ENCODE measurements around the gene SYT15.
A peak's percentile ranks its signal among the peaks of the same experiment; 100 is the strongest.
"Not testable (repeated sequence)": the region's sequence is repeated elsewhere in the genome, so short reads cannot be mapped to it uniquely, and the experiment has no call there.

The SYT15 gene

DNA sequence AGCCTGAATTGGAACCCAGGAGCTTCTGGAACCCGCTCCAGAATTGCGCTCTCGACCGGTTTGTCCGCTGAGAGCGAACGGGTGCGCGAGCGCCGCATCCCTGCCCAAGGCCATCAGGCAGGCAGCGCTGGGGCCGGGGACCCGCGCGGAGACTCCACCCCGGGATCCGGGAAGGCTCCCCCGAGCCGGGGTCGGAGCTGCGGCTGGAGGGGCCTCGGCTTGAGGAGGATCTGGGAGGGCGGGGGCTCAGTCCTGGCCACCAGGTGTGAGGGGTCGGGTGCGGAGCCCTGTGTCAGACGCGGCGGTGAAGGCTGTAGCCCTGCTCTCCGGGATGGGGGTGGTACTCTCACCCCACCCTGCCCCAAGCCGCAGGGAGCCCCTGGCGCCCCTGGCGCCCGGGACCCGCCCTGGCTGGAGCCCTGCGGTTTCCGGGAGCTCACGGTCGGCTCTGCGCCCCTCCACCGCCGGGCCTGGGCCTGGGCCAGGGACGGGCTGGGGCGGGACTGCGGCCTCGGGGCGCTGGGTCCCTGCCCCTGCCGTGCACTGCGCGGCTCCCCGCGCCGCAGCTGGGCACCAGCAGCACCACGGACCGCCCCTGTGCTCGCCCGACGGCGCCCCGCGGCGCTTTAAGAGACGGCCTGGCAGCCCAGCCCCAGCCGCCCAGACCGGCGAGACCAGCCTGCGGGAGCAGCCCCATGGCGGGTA lies at the start of gene SYT15:
Gene SYT15, plus strand, starts transcription at position 655 of the 705 bp plus-strand sequence. Its CDS starts 41 bp downstream, at position 696.
- not testable (repeated sequence) for DNase-seq (ENCODE audit: low read depth); H3K4me3 ChIP-seq (ENCODE audit: control insufficient read depth, low read depth, low read length)

DNA sequence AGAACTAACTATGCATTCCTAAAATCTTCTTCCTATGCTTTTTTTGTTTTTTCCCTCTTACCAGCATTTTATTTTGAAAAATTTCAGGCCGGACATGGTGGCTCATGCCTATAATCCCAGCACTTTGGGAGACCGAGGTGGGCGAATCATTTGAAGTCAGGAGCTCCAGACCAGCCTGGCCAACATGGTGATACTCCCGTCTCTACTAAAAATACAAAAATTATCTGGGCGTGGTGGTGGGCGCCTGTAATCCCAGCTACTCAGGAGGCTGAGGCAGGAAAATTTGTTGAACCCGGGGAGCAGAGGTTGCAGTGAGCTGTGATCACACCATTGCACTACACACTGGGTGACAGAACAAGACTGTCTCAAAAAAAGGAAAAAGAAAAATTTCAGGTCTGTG lies 49.2 kb upstream of the SYT15 start:
- H3K4me3 ChIP-seq (ENCODE audit: control insufficient read depth, low read depth, low read length); DNase-seq (ENCODE audit: low read depth): not testable (repeated sequence)

DNA sequence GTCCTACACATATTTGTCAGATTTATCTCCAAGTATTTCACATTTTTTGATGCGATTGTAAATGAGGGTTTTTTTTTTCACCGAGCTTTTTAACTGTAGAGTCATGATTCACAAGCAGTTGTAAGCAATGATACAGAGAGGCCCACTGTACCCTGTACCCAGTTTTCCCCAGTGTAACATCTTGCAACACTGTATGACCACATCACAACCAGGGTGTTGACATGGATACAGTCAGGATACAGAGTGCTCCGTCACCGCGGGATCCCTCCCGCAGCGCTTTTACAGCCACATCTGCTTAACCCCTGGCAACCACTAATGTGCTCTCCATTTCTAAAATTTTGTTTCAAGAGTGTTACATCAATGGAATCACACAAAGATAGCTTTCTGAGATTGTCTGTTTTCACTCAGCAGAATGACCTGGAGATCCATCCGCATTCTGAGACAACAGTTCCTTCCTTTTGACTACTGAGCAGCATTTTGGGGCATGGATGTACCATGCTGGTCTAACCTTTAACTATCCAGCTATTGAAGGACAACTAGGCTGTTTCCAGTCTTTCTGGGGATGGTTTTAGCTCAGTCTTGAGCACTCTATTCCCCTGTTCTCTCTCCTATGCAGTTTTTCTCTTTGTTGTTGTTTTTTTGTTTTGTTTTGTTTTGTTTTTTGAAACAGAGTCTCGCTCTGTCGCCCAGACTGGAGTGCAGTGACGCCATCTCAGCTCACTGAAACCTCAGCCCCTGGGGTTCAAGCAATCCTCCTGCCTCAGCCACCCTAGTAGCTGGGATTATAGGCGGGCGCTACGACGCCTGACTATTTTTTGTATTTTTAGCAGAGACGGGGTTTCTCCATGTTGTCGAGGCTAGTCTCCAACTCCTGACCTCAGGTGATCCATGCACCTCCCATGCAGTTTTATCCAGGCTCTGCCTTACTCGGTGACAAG lies 48.4 kb upstream of the SYT15 start:
- TF ChIP-seq, protein P1, sequence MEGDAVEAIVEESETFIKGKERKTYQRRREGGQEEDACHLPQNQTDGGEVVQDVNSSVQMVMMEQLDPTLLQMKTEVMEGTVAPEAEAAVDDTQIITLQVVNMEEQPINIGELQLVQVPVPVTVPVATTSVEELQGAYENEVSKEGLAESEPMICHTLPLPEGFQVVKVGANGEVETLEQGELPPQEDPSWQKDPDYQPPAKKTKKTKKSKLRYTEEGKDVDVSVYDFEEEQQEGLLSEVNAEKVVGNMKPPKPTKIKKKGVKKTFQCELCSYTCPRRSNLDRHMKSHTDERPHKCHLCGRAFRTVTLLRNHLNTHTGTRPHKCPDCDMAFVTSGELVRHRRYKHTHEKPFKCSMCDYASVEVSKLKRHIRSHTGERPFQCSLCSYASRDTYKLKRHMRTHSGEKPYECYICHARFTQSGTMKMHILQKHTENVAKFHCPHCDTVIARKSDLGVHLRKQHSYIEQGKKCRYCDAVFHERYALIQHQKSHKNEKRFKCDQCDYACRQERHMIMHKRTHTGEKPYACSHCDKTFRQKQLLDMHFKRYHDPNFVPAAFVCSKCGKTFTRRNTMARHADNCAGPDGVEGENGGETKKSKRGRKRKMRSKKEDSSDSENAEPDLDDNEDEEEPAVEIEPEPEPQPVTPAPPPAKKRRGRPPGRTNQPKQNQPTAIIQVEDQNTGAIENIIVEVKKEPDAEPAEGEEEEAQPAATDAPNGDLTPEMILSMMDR (IDR thresholded peaks at IDR 0.05; ENCODE audit: control insufficient read depth, insufficient read depth, low read depth, low read length, missing control alignments) = no peak
- no peak overlapping the region for H3K4me3 ChIP-seq (ENCODE audit: control insufficient read depth, low read depth, low read length)
- DNase-seq (ENCODE audit: low read depth) = peak; percentile 100

DNA sequence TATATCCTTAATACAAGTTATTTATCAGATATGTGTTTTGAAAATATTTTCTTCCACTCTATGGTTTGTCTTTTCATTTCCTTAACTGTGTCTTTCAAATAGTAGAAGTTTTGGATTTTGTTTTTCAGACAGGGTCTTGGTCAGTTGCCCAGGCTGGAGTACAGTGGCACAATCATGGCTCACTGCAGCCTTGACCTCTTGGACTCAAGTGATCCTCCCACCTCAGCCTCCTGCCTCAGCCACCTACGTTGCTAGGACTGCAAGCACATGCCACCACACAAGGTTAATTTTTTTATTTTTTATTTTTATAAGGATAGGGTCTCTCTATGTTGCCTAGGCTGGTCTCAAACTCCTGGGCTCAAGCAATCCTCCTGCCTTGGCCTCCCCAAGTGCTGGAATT lies 46.7 kb upstream of the SYT15 start:
- DNase-seq (ENCODE audit: low read depth); H3K4me3 ChIP-seq (ENCODE audit: control insufficient read depth, low read depth, low read length): not testable (repeated sequence)

DNA sequence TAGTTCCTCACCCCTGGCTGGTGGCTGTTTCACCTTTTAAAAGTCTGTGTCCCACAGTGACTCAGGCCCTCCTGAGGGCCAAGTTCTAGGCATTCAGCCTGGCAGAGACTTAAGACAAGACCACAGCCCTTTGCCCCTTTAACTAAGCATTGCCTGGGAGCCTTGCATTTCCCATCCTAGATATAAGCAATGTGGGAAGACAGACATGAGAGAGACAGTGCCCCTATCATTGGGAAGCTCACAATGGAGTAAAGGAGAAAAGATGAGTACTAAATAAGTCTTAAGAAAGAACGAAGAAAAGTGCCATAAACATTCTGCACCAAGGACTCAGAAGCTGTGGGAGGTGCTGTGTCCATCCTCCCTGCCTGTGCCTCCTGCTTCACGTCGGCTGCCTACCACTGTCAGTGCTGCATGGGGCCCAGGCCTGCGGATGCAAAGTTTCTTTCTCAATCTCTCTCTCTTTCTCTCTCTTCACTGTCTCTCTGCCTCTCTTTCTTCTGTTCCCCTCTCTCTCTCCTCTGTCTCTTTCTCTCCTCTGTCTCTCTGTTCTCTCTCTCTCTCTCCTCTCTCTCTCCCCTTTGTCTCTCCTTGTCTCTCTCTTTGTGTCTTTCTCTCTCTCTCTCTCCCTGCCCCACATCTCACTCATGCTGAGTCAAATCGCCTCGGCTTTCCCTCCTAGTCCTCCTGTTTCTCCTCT lies 44.0 kb upstream of the SYT15 start:
- no peak overlapping the region for H3K4me3 ChIP-seq (ENCODE audit: control insufficient read depth, low read depth, low read length)
- TF ChIP-seq, protein P1 (IDR thresholded peaks at IDR 0.05; ENCODE audit: control insufficient read depth, insufficient read depth, low read depth, low read length, missing control alignments) = no peak
- no peak for DNase-seq (ENCODE audit: low read depth)

DNA sequence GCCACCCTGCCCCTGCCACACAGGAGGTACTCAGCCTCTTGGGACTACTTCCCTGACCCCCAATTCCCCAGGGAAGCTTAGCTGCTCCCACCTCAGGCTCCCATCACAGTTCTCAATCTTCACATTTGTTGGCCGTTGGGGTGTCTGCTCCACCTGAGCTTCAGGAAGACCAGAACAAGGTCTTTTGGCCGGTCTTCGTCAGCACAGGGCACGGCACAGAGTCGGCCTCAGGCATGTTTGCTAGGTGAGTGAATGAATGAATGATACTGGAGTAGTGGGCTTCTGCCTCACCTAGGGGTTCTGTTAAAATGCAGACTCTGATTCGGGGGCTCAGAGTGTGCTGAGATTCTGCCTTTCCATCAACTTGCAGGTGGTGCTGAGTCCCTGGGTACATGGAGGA lies 42.8 kb upstream of the SYT15 start:
- TF ChIP-seq, protein P1 (IDR thresholded peaks at IDR 0.05; ENCODE audit: control insufficient read depth, insufficient read depth, low read depth, low read length, missing control alignments) = no peak
- H3K4me3 ChIP-seq (ENCODE audit: control insufficient read depth, low read depth, low read length) = no peak overlapping the region
- no peak for DNase-seq (ENCODE audit: low read depth)

DNA sequence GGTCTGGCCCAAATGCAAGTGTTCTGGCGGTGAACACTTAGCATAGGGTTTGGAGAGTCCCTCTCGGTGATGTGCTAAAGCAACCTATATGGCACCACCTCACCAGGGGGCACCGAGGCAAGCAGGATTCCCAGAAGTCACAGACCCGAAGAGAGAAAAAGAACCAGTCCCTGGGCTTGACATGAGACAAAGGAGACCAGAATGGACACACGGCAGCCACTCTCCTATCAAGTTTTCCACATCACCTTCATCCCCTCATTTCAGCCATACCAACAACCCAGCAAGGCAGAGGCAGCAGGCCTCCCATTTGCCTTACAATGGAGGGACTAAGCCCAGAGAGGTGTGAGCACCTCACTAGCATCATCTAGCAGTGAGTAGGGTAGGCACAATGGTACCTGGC lies 42.1 kb upstream of the SYT15 start:
- H3K4me3 ChIP-seq (ENCODE audit: control insufficient read depth, low read depth, low read length) = no peak overlapping the region
- no peak for DNase-seq (ENCODE audit: low read depth)
- TF ChIP-seq, protein P1 (IDR thresholded peaks at IDR 0.05; ENCODE audit: control insufficient read depth, insufficient read depth, low read depth, low read length, missing control alignments) = no peak

DNA sequence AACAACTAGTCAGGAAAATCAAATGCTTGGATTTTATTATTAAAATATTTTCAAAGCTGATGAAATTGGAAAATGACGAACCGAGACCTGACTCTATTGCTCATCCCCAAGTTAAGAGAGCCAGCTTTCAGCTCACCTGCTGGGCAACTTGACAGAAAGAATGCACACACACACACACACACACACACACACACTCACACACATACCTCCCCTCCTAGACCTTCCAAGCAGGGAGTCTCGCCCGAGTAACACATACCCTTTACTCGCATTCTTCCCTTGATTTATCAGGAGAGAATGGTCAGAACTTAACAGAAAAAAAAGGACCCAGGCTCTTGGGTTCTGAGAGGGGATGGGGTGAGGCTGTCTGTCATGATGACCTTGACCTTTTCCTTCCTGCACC lies 41.6 kb upstream of the SYT15 start:
- DNase-seq (ENCODE audit: low read depth) = no peak
- no peak overlapping the region for H3K4me3 ChIP-seq (ENCODE audit: control insufficient read depth, low read depth, low read length)
- TF ChIP-seq, protein P1 (IDR thresholded peaks at IDR 0.05; ENCODE audit: control insufficient read depth, insufficient read depth, low read depth, low read length, missing control alignments) = no peak

Measured in AG09309 (cell line).